HG03159 (cell line): ENCODE measurements around the gene FAM236A.
"Not testable (repeated sequence)": the region's sequence is repeated elsewhere in the genome, so short reads cannot be mapped to it uniquely, and the experiment has no call there.

Source experiments
- ATAC-seq: cut with Tn5 transposase; IDR thresholded peaks from one replicate; pipeline ENCODE4 v1.9.1; 2021; ENCODE audit warnings: mild to moderate bottlenecking, moderate library complexity; ENCODE audit not compliant: unreplicated experiment

Gene FAM236A

GRCh38 chrX:72937906-72938305 lies at the start of gene FAM236A:
FAM236A (plus strand) TSS chrX:72938206; CDS start chrX:72938263, 57 bp downstream.
- not testable (repeated sequence) for ATAC-seq

DNA sequence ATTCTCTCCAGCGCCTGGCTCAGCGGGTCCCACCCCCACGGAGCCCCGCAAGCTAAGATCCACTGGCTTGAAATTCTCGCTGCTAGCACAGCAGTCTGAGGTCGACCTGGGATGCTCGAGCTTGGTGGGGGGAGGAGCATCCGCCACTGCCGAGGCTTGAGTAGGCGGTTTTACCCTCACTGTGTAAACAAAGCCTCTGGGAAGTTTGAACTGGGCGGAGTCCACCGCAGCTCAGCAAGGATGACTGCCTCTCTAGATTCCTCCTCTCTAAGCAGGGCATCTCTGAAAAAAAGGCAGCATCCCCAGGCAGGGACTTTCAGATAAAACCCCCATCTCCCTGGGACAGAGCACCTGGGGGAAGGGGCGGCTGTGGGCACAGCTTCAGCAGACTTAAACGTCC lies 48.3 kb upstream of the FAM236A start:
- ATAC-seq, result not testable (repeated sequence)

DNA sequence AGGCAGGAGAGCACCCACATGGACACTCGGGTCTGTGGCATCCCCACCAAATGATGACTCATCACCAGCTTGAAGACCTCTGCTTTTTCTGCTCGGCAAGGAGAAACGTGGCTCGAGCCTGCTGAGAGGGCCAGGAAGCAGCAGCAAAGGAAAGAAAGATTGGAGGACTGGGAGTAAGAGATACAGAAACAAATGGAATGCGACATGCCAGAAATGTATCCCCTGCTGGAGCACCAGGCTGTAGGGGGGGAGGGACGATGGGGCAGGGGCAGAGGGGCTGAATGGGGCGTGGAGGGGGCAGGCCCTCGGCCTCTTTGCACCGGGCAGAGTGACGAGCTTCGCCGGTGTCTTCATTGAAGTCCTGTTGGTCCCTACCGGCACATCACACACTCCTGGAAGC lies 25.7 kb upstream of the FAM236A start, which contains the start of gene FAM236C:
TSS of gene FAM236C (plus strand) at position 301 of the 400 bp plus-strand sequence. CDS start 100 bp downstream, outside the sequence.
- not testable (repeated sequence) for ATAC-seq

DNA sequence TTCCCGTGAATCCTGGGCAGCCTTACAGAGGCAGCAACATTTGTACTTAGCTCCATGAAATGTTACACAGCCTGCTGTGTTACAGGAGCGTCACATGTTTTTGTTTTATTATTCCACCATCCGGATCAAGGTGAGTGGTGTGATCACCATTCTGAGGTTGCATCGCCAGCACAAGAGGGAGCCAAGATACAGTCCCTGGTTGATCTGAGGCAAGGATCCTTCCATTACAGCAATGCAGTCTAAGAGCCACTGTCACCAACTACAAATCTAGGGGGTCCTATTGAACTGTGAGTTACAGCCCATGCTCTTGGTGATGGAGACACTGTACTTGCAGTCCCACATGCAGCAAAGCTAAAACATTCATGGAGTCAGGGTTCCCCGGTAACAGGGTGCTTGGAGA lies 21.9 kb upstream of the FAM236A start:
- not testable (repeated sequence) for ATAC-seq

DNA sequence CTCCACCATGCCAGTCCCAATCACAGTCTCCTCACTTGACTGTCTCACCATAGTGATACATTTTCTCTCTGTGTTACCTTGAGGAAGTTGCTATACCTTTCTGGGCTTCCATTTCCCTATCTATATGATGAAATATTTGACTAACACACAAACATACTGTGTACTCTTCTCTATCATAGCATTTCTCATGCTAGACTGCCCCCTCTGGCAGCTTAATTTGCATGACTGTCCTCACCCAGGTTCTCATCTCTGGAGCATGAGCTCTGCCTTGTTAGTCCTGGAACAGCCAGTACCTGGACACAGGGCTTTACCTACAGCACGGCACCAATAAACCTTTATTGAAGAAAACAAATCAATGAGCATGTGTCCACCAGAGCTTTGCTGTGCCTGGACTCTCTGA lies 5.7 kb upstream of the FAM236A start:
- ATAC-seq, result not testable (repeated sequence)

- ATAC-seq, result not testable (repeated sequence)
Measured at GRCh38 chrX:72936455-72936854, 1.6 kb upstream of the FAM236A start.

DNA sequence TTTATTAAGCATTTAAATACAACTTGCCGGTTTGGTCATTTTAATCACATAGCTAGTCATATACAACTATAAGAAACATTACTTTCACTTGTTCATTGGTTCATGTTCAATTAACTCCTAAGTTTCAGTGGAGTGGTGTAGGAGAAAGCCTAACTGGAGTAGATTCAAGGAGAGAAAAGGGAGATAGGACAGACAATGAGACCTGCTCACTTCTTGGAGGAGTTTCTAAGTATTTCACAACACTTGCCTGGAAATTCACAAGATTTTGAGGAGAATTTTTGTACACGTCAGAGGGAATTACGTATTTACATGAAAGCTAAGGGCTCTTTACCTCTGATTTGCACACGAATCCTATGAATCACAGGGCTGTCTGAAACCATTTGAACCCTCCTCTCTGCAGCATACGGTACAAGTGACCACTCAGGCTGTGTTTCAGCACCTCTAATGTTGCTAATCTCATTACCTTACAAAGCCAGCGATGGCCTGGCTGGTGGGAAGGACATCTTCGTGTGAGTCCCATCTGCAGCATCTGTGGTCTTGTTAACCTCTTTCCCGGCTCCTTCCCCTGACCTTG lies 1.0 kb upstream of the FAM236A start:
- ATAC-seq, result not testable (repeated sequence)

- ATAC-seq, result not testable (repeated sequence)
Measured at GRCh38 chrX:72942272-72942671, 4.3 kb downstream of the FAM236A start.

DNA sequence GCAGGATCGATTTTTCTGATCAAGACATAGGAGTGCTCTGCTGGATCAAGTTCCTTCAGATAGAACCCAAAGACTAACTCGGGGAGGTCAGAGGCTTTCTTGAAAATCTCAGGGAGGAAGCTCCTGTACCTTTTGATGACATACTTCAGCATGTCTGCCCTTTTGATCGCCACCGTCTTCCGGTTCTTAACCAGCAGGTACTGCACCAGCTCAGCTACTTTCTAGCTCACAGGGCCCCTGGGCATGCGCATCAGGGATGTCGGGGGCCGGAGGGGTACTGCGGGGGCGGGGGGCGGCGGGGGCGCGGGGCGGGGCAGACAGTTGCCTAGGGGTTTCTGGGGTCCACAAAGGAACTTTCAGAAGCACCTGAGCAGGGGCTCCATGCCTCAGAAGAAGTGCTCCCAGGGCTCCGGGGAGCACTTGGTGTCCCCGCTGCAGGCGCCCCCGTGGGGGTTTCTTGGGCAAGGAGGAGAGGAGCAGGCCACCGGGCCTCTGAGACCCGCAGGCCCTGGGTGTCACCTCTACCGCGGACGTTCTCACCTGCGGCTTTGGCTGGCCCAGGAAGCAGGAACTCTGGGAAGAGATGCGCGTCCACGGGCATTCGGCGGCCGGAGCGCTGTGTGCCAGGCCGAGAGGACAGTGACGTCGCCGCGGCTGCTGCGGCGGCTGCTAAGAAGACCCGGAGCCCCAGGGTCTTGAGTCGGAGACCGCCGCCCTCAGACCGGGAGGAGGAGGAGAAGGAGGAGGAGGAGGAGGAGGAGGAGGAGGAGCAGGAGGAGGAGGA lies 5.2 kb downstream of the FAM236A start:
- peak; percentile 59 for ATAC-seq

GRCh38 chrX:72943819-72944169 lies 5.8 kb downstream of the FAM236A start, which contains the start of gene DMRTC1:
DMRTC1 (minus strand) TSS chrX:72943837; CDS start chrX:72875694, 68,143 bp downstream.
- peak; percentile 88 for ATAC-seq

DNA sequence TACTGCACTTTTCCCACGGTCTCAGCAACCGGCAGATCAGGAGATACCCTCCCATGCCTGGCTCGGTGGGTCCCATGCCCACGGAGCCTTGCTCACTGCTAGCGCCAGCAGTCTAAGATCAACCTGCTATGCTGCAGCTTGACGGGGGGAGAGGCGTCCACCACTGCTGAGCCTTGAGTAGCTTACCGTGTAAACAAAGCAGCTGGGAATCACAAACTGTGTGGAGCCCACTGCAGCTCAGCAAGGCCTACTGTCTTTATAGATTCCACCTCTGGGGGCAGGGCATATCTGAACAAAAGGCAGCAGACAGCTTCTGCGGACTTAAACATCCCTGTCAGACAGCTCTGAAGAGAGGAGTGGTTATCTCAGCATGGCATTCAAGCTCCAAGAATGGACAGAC lies 22.0 kb downstream of the FAM236A start:
- not testable (repeated sequence) for ATAC-seq

GRCh38 chrX:72971859-72972258 lies 33.9 kb downstream of the FAM236A start:
- not testable (repeated sequence) for ATAC-seq

DNA sequence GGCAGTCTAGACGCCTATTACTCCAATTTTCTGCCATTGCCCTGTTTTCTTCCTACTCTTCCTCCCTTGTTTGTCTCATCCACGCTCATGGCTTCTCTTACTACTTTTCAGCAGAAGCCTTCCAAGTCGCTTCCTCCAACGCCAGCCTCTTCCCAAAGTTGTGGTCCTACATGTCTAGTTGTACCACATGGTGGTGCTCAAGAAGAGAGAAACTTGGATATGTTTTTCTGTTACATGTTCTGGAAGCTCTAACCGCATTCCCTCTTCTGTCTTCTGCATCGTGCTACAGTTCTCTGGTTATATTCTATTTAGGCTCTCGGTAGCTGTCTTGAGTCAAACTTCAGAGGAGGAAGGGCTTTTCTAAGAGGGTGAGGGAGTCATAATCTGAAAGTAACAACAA lies 36.9 kb downstream of the FAM236A start:
- not testable (repeated sequence) for ATAC-seq

DNA sequence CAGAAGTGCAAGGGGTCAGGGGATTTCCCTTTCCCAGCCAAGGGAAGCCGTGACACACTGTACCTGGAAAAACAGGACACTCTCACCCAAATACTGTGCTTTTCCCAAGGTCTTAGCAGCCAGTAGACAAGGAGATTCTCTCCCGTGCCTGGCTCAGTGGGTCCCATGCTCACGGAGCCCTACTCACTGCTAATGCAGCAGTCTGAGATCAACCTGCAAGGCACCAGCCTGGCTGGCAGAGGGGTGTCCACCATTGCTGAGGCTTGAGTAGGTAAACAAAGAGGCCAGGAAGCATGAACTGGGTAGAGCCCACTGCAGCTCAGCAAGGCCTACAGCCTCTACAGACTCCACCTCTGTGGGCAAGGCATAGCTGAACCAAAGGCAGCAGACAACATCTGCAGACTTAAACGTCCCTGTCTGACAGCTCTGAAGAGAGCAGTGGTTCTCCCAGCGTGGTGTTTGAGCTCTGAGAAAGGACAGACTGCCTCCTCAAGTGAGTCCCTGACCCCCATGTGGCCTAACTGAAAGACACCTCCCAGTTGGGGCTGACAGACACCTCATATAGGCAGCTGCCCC lies 43.0 kb downstream of the FAM236A start:
- ATAC-seq, result not testable (repeated sequence)
